MM.1S (cell line): ENCODE measurements around the gene KDM6A.

ENCODE experiments used
- DNase-seq: peaks from one replicate; pipeline ENCODE4 v3.0.0-alpha.2; 2015
- H2AFZ ChIP-seq: fragments of 300-600 bp; sonication (generic); 2 replicates; pipeline ENCODE4 v1.6.0; 2016; ENCODE audit warnings: antibody characterized with exemption, low read length
- H3F3A ChIP-seq: fragments of 300-600 bp; sonication (generic); 2 replicates; pipeline ENCODE4 v1.6.1; 2016; ENCODE audit warnings: mild to moderate bottlenecking, antibody characterized with exemption, low read length, moderate library complexity, mixed read lengths; ENCODE audit not compliant: insufficient read depth
- H3K27ac ChIP-seq: fragments of 300-600 bp; sonication (generic); 2 replicates; pipeline ENCODE4 v1.5.1; 2016; ENCODE audit warnings: mild to moderate bottlenecking, low read length
- H3K27me3 ChIP-seq: fragments of 300-600 bp; sonication (generic); replicated peaks from 2 replicates; pipeline ENCODE4 v1.6.0; 2016; ENCODE audit warnings: low read length; ENCODE audit not compliant: insufficient read depth
- H3K36me3 ChIP-seq: fragments of 300-600 bp; sonication (generic); replicated peaks from 2 replicates; pipeline ENCODE4 v1.6.1; 2016; ENCODE audit warnings: mild to moderate bottlenecking, low read length, mixed read lengths; ENCODE audit not compliant: insufficient read depth
- H3K4me1 ChIP-seq: fragments of 300-600 bp; sonication (generic); 2 replicates; pipeline ENCODE4 v1.6.1; 2016; ENCODE audit warnings: low read length, mixed read lengths
- H3K4me2 ChIP-seq: fragments of 300-600 bp; sonication (generic); 2 replicates; pipeline ENCODE4 v1.6.0; 2016; ENCODE audit warnings: low read depth, low read length
- H3K4me3 ChIP-seq: fragments of 300-600 bp; sonication (generic); 2 replicates; pipeline ENCODE4 v1.5.1; 2016; ENCODE audit warnings: low read length, mixed read lengths
- H3K79me2 ChIP-seq: fragments of 300-600 bp; sonication (generic); 2 replicates; pipeline ENCODE4 v1.6.1; 2016; ENCODE audit warnings: mixed run types, low read length, mixed read lengths
- H3K9ac ChIP-seq: fragments of 300-600 bp; sonication (generic); 2 replicates; pipeline ENCODE4 v1.6.1; 2016; ENCODE audit warnings: low read length, mixed read lengths
- H3K9me2 ChIP-seq: fragments of 300-600 bp; sonication (generic); replicated peaks from 2 replicates; pipeline ENCODE4 v1.6.1; 2016; ENCODE audit warnings: mild to moderate bottlenecking, low read length, mixed read lengths; ENCODE audit not compliant: insufficient read depth
- H3K9me3 ChIP-seq: fragments of 300-600 bp; sonication (generic); replicated peaks from 2 replicates; pipeline ENCODE4 v1.6.1; 2016; ENCODE audit warnings: mild to moderate bottlenecking, low read length, mixed read lengths; ENCODE audit not compliant: insufficient read depth
- H4K20me1 ChIP-seq: fragments of 300-600 bp; sonication (generic); 2 replicates; pipeline ENCODE4 v1.6.1; 2016; ENCODE audit warnings: mild to moderate bottlenecking, low read length, moderate library complexity, mixed read lengths; ENCODE audit not compliant: insufficient read depth
- CTCF ChIP-seq: fragments of 300-600 bp; sonication (generic); IDR thresholded peaks from 2 replicates; pipeline ENCODE4 v1.5.1; 2016; ENCODE audit warnings: antibody characterized with exemption, low read length, mixed read lengths
- EZH2 ChIP-seq: fragments of 300-600 bp; sonication (generic); optimal IDR thresholded peaks from 2 replicates; pipeline ENCODE3; 2017; ENCODE audit warnings: low read depth, mild to moderate bottlenecking, antibody characterized with exemption, low read length, mixed read lengths
- EZH2phosphoT487 ChIP-seq: fragments of 300-600 bp; sonication (generic); IDR thresholded peaks from 2 replicates; pipeline ENCODE4 v1.6.1; 2018; ENCODE audit warnings: antibody characterized with exemption, low read length

The KDM6A gene

GRCh38 chrX:45024501-45024900, 151.5 kb downstream of the KDM6A start:
- H3K27me3 ChIP-seq = no peaks in the 10 kb centered on the region
- H2AFZ ChIP-seq = no peak overlapping the region
- H3K9me2 ChIP-seq = no peaks in the 10 kb centered on the region
- peaks cover 69% of the 10 kb centered on the region for H3K79me2 ChIP-seq
- DNase-seq = no peak
- H3K9ac ChIP-seq = no peak overlapping the region
- H4K20me1 ChIP-seq = no peaks in the 10 kb centered on the region
- no peak overlapping the region for H3K27ac ChIP-seq
- no peaks in the 10 kb centered on the region for H3K9me3 ChIP-seq
- H3K4me1 ChIP-seq = no peaks in the 10 kb centered on the region
- TF ChIP-seq EZH2phosphoT487 (no peak), EZH2 (no peak), CTCF (no peak)
- no peak overlapping the region for H3K4me3 ChIP-seq
- no peaks in the 10 kb centered on the region for H3K36me3 ChIP-seq
- H3F3A ChIP-seq = no peaks in the 10 kb centered on the region
- no peak overlapping the region for H3K4me2 ChIP-seq

- Histone ChIP-seq H3K9me3 (no peaks in the 10 kb centered on the region), H2AFZ (no peak overlapping the region), H3F3A (no peaks in the 10 kb centered on the region), H4K20me1 (no peaks in the 10 kb centered on the region), H3K4me2 (no peak overlapping the region), H3K4me3 (no peak overlapping the region), H3K27ac (no peak overlapping the region), H3K79me2 (peaks cover 75% of the 10 kb centered on the region), H3K4me1 (no peaks in the 10 kb centered on the region), H3K9me2 (no peaks in the 10 kb centered on the region), H3K27me3 (no peaks in the 10 kb centered on the region), H3K36me3 (no peaks in the 10 kb centered on the region), H3K9ac (no peak overlapping the region)
- no peak for DNase-seq
- no peak for TF ChIP-seq EZH2phosphoT487
- TF ChIP-seq EZH2 = no peak
- no peak for TF ChIP-seq CTCF
These were observed 153.0 kb downstream of the KDM6A start for GRCh38 chrX:45026036-45026435.

- Histone ChIP-seq H4K20me1 (no peaks in the 10 kb centered on the region), H3K27me3 (no peaks in the 10 kb centered on the region), H3K9me2 (no peaks in the 10 kb centered on the region), H2AFZ (no peak overlapping the region), H3K27ac (no peak overlapping the region), H3K4me2 (no peak overlapping the region), H3K9me3 (no peaks in the 10 kb centered on the region), H3K36me3 (no peaks in the 10 kb centered on the region), H3K79me2 (peaks cover 64% of the 10 kb centered on the region), H3K4me3 (no peak overlapping the region), H3F3A (no peaks in the 10 kb centered on the region), H3K4me1 (no peaks in the 10 kb centered on the region), H3K9ac (no peak overlapping the region)
- TF ChIP-seq EZH2 (no peak), CTCF (no peak), EZH2phosphoT487 (no peak)
- DNase-seq = no peak
These were observed 158.9 kb downstream of the KDM6A start for GRCh38 chrX:45031830-45032378.
